ENCODE data around the gene SLC16A12.
A peak's percentile ranks its signal among the peaks of the same experiment; 100 is the strongest.
"Not testable (repeated sequence)": the region's sequence is repeated elsewhere in the genome, so short reads cannot be mapped to it uniquely, and the experiment has no call there.

The SLC16A12 gene

GRCh38 chr10:89391907-89392756 is 143.3 kb downstream of the SLC16A12 start, which contains the start of gene IFIT1:
IFIT1 (plus strand) TSS chr10:89392623; CDS start chr10:89392713, 90 bp downstream.
- no peaks in the 10 kb centered on the region for H3K9me3 ChIP-seq
- H3K4me3 ChIP-seq (ENCODE audit: low read depth, low read length): peak within 1 kb of the TSS; percentile 83
- TF ChIP-seq, protein P1, sequence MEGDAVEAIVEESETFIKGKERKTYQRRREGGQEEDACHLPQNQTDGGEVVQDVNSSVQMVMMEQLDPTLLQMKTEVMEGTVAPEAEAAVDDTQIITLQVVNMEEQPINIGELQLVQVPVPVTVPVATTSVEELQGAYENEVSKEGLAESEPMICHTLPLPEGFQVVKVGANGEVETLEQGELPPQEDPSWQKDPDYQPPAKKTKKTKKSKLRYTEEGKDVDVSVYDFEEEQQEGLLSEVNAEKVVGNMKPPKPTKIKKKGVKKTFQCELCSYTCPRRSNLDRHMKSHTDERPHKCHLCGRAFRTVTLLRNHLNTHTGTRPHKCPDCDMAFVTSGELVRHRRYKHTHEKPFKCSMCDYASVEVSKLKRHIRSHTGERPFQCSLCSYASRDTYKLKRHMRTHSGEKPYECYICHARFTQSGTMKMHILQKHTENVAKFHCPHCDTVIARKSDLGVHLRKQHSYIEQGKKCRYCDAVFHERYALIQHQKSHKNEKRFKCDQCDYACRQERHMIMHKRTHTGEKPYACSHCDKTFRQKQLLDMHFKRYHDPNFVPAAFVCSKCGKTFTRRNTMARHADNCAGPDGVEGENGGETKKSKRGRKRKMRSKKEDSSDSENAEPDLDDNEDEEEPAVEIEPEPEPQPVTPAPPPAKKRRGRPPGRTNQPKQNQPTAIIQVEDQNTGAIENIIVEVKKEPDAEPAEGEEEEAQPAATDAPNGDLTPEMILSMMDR (IDR thresholded peaks at IDR 0.05; ENCODE audit: low read depth, low read length): 0 out of 2 replicates have a peak, but pooled peaks have one; percentile 3
- H3K27me3 ChIP-seq: no peaks in the 10 kb centered on the region
- H3K36me3 ChIP-seq: no peaks in the 10 kb centered on the region
- H3K4me1 ChIP-seq: peaks cover 2% of the 10 kb centered on the region; the same call in 1 of the 2 replicates
- DNase-seq: peak; percentile 32

DNA sequence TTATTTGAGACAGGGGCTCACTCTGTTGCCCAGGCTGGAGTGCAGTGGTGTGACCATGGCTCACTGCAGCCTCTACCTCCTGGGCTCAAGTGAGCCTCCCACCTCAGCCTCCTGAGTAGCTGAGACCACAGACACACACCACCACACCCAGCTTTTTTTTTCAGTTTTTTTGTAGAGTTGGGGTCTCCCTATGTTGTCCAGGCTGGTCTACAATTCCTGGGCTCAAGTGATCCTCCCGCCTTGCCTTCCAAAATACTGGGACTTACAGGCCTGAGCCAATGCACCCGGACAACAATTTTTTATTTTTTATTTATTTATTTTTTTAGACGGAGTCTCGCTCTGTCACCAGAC is 144.2 kb downstream of the SLC16A12 start:
- H3K4me3 ChIP-seq (ENCODE audit: low read depth, low read length); H3K36me3 ChIP-seq; H3K27me3 ChIP-seq; H3K4me1 ChIP-seq; DNase-seq; H3K9me3 ChIP-seq: not testable (repeated sequence)

DNA sequence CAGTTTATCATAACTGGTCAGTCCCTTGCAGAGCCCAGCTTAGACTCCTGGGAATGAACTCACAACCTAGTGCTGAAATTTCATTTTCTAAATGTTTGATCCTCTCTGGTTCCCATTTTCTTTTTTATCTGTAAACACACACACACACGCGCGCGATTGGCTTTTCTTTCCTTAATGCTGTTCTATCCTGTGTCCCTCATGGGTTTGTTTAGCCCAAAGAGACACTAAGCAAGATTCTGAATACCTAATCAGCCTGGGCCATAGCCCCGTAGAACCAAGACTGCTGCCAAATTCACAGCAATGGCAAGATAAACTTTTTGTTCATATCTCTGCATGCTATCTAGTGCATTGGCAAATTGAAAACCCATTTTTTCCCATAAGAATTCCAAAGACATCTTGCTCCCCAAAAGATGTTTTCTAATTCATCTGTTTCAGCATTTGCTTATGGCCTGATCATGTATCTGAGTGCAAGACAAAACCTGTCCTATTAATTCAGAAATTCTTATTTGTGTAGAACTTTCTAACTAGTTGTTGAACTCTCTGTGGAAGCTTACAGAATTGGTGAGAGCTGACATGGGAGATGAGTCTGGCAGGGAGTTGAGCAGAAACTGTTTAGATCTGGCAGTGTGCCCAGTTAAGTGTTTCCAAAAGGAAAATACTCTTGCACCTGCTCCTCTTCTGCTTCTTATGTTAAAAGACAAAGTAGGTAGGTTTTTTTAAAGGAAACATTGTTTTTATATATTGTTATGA is 144.7 kb downstream of the SLC16A12 start:
- Histone ChIP-seq H3K9me3 (no peaks in the 10 kb centered on the region), H3K4me3 (ENCODE audit: low read depth, low read length) (no peak overlapping the region)
- DNase-seq: no peak

GRCh38 chr10:89389254-89389653 is 146.1 kb downstream of the SLC16A12 start:
- H3K4me1 ChIP-seq: peaks cover 2% of the 10 kb centered on the region; the same call in 1 of the 2 replicates
- H3K4me3 ChIP-seq (ENCODE audit: low read depth, low read length): no peak overlapping the region
- H3K9me3 ChIP-seq: no peaks in the 10 kb centered on the region
- no peaks in the 10 kb centered on the region for H3K36me3 ChIP-seq
- DNase-seq: no peak
- H3K27me3 ChIP-seq: no peaks in the 10 kb centered on the region
- TF ChIP-seq, protein P1 (IDR thresholded peaks at IDR 0.05; ENCODE audit: low read depth, low read length): peak; percentile 56

More for the DNA sequence above, 144.7 kb downstream of the SLC16A12 start:
- peaks cover 2% of the 10 kb centered on the region; the same call in 1 of the 2 replicates for H3K4me1 ChIP-seq
- H3K36me3 ChIP-seq: no peaks in the 10 kb centered on the region
- no peaks in the 10 kb centered on the region for H3K27me3 ChIP-seq
- TF ChIP-seq, protein P1 (IDR thresholded peaks at IDR 0.05; ENCODE audit: low read depth, low read length): no peak

DNA sequence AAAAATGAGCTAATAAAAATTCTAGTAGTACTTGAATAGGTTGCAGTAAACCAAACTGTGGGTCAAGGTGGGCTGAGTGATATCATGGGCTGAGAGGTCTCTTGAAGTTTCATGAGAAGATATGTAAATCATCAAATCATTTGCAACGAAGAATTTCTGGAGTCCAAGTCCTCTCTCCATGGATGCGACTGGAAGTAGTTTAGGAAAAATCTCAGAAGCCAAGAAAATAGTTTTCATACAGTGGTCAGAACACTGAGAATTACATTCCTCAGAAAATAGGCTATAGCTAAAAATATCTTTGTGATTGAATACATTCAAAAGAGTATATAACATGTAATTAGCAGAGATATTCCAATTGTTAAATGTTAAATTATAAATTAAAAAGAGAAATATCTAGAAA is 146.6 kb downstream of the SLC16A12 start:
- TF ChIP-seq, protein P1 (IDR thresholded peaks at IDR 0.05; ENCODE audit: low read depth, low read length): no peak
- no peak overlapping the region for H3K4me3 ChIP-seq (ENCODE audit: low read depth, low read length)
- H3K36me3 ChIP-seq: no peaks in the 10 kb centered on the region
- H3K27me3 ChIP-seq: no peaks in the 10 kb centered on the region
- no peak for DNase-seq
- peaks cover 2% of the 10 kb centered on the region; the same call in 1 of the 2 replicates for H3K4me1 ChIP-seq
- H3K9me3 ChIP-seq: no peaks in the 10 kb centered on the region

DNA sequence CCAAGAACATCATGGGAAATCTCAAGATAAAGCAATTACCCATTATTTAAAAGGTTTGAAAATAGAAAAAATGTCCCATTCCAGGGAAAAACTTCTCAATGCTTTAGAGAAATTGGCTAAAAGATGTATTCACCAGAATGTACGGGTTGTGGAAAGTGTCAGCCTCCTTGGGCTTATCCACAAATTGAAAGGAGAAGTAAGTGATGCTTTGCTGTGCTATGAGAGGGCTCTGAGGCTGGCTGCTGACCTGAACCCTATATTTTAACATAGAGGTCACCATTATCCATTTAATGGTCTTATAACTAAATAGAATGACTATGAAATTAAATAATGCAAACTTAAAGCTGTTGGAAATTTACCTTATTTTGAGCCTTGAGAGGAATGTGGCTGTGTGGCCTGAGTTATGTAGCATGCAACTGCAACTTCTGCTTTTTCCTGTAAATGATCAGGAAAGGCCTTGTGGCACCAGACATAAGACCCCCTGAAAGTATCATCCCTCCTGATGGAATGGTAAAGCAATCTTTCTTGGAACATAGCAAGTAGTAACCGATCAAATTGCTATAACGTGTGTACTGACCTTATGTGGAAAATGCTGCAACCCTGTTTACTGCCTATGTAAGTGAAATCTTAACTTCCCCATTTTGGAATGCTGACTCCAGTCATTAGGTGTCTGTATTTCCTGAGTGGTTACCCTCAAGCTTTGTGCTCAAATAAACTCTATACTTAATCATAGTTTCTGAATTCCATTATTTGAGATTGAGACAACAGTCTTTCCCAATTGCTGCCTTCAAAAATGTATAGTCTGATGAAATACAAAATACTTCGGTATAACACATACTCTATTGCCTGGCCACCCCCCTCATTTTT is 150.7 kb downstream of the SLC16A12 start:
- no peak for DNase-seq
- H3K36me3 ChIP-seq: no peaks in the 10 kb centered on the region
- H3K27me3 ChIP-seq: no peaks in the 10 kb centered on the region
- H3K4me3 ChIP-seq (ENCODE audit: low read depth, low read length): no peak overlapping the region
- TF ChIP-seq, protein P1 (IDR thresholded peaks at IDR 0.05; ENCODE audit: low read depth, low read length): no peak
- no peaks in the 10 kb centered on the region for H3K9me3 ChIP-seq
- no peaks in the 10 kb centered on the region for H3K4me1 ChIP-seq
